Activated CD8-positive, alpha-beta memory T cell treated with anti-CD3 and anti-CD28 coated beads for 36 hours (primary cell): ENCODE data around the gene AXL. TPM values are rescaled to one million over a fixed set of nuclear protein-coding genes. Genes with fewer than 3 reads are reported as not detected.
"Not testable (repeated sequence)": the region's sequence is repeated elsewhere in the genome, so short reads cannot be mapped to it uniquely, and the experiment has no call there.

ENCODE experiments used
- CTCF ChIA-PET: fragments of 350-600 bp; sonication (Branson Sonifier 250); formaldehyde crosslinking; loops from one replicate; lab custom pipeline; 2021; ENCODE audit warnings: antibody characterized with exemption; lab: Charles Lee
- POLR2A ChIA-PET: fragments of 350-600 bp; sonication (Branson Sonifier 250); formaldehyde crosslinking; loops from one replicate; lab custom pipeline; 2021; ENCODE audit warnings: antibody characterized with exemption; lab: Charles Lee
- total RNA-seq, 2 experiments: library from RNA; stranded (reverse); gene quantifications; one replicate each; pipeline ENCODE4 v1.2.3, GENCODE V29; 2021

AXL gene
- total RNA-seq: under 1 TPM; 0.08 to 0.21 TPM

GRCh38 chr19:41218615-41219507 is at the start of gene AXL:
AXL (plus strand) TSS chr19:41219223; CDS start chr19:41219393, 170 bp downstream.
- ChIA-PET CTCF (interaction anchor here (0.6 to 1.7 kb wide), 2 partner anchors 14 to 84 kb away, joined by 3 to 4 read pairs; no protein-coding TSS in a partner anchor), POLR2A (no interaction called here)

GRCh38 chr19:41172297-41173164 is 46.5 kb upstream of the AXL start:
- ChIA-PET CTCF (no interaction called here), POLR2A (no interaction called here)

- CTCF ChIA-PET: no interaction called here
- POLR2A ChIA-PET: no interaction called here
These were observed 44.6 kb upstream of the AXL start for GRCh38 chr19:41174297-41174928.

- CTCF ChIA-PET: interaction anchor here (0.7 kb wide), 1 partner anchor 73 kb away, joined by 5 read pairs; no protein-coding TSS in a partner anchor
These were observed 42.9 kb upstream of the AXL start for GRCh38 chr19:41175801-41176777.

GRCh38 chr19:41180173-41180572 is 38.9 kb upstream of the AXL start:
- POLR2A ChIA-PET: not testable (repeated sequence)

More at GRCh38 chr19:41175801-41176777, 42.9 kb upstream of the AXL start:
- POLR2A ChIA-PET: no interaction called here

GRCh38 chr19:41186971-41187883 is 31.8 kb upstream of the AXL start:
- ChIA-PET POLR2A (no interaction called here), CTCF (no interaction called here)

More at GRCh38 chr19:41180173-41180572, 38.9 kb upstream of the AXL start:
- CTCF ChIA-PET: not testable (repeated sequence)

- CTCF ChIA-PET: no interaction called here
- POLR2A ChIA-PET: no interaction called here
These were observed 31.1 kb upstream of the AXL start for GRCh38 chr19:41187884-41188279.

GRCh38 chr19:41189425-41190065 is 29.5 kb upstream of the AXL start:
- CTCF ChIA-PET: interaction anchor here (0.6 kb wide), 2 partner anchors 448 to 601 kb away, joined by 3 read pairs; no protein-coding TSS in a partner anchor
- POLR2A ChIA-PET: no interaction called here

- POLR2A ChIA-PET: no interaction called here
- CTCF ChIA-PET: interaction anchor here (1.0 kb wide), 1 partner anchor 12 kb away, joined by 7 read pairs; no protein-coding TSS in a partner anchor
These were observed 26.2 kb upstream of the AXL start, which contains the start of gene CYP2S1 for GRCh38 chr19:41192574-41193429. CYP2S1 (plus strand) TSS chr19:41193219; CDS start chr19:41193265, 46 bp downstream.

- POLR2A ChIA-PET: no interaction called here
- CTCF ChIA-PET: interaction anchor here (1.0 kb wide), 1 partner anchor 11 kb away, joined by 7 read pairs; no protein-coding TSS in a partner anchor
These were observed 25.4 kb upstream of the AXL start for GRCh38 chr19:41193430-41194156.

- ChIA-PET CTCF (no interaction called here), POLR2A (no interaction called here)
These were observed 24.9 kb upstream of the AXL start for GRCh38 chr19:41194157-41194552.

GRCh38 chr19:41195675-41196497 is 23.1 kb upstream of the AXL start:
- ChIA-PET CTCF (no interaction called here), POLR2A (no interaction called here)

- ChIA-PET CTCF (no interaction called here), POLR2A (no interaction called here)
These were observed 20.5 kb upstream of the AXL start for GRCh38 chr19:41198559-41198958.

GRCh38 chr19:41203371-41203770 is 15.7 kb upstream of the AXL start:
- POLR2A ChIA-PET: interaction anchor here (1.7 kb wide), 1 partner anchor 59 kb away, joined by 16 read pairs; no protein-coding TSS in a partner anchor
- CTCF ChIA-PET: interaction anchor here (0.7 to 5.0 kb wide), 8 partner anchors 12 to 145 kb away, joined by 3 to 67 read pairs (median 4); partner anchors contain the start of genes CCDC97 and HNRNPUL1
